CD4-positive, alpha-beta T cell treated with Interleukin-15 for 4 hours (primary cell): ENCODE results near the gene ITPR3.

Experiments
- DNase-seq: peaks from one replicate; pipeline ENCODE4 v3.0.0-alpha.2; 2020; ENCODE audit warnings: low spot score

Gene ITPR3

DNA sequence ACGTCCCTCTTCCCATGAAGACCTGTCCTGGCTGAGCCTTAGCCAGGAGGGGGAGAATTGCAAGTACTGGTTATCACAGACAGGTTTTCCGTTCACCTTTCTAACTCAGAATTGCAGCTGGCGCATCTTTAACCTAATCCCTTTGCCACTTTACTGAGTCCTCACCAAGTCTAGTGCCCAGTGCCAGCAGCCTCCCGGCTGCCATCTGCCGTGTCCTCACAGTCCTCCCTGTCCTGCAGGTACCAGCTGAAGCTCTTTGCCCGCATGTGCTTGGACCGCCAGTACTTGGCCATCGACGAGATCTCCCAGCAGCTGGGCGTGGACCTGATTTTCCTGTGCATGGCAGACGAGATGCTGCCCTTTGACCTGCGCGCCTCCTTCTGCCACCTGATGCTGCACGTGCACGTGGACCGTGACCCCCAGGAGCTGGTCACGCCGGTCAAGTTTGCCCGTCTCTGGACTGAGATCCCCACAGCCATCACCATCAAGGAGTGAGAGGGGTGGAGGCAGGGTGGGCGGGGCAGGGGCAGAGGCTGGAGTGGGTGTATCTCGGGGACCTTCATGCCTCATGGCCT is 49.1 kb downstream of the ITPR3 start:
- DNase-seq, result no peak

GRCh38 chr6:33670971-33671743 is 50.0 kb downstream of the ITPR3 start:
- DNase-seq, result no peak

GRCh38 chr6:33671744-33672072 is 50.6 kb downstream of the ITPR3 start:
- DNase-seq, result no peak

- DNase-seq, result no peak
Observed at GRCh38 chr6:33672808-33673207, 51.7 kb downstream of the ITPR3 start.

- no peak for DNase-seq
Observed at GRCh38 chr6:33673851-33674250, 52.7 kb downstream of the ITPR3 start.

- DNase-seq, result no peak
Observed at GRCh38 chr6:33675968-33676367, 54.8 kb downstream of the ITPR3 start.

DNA sequence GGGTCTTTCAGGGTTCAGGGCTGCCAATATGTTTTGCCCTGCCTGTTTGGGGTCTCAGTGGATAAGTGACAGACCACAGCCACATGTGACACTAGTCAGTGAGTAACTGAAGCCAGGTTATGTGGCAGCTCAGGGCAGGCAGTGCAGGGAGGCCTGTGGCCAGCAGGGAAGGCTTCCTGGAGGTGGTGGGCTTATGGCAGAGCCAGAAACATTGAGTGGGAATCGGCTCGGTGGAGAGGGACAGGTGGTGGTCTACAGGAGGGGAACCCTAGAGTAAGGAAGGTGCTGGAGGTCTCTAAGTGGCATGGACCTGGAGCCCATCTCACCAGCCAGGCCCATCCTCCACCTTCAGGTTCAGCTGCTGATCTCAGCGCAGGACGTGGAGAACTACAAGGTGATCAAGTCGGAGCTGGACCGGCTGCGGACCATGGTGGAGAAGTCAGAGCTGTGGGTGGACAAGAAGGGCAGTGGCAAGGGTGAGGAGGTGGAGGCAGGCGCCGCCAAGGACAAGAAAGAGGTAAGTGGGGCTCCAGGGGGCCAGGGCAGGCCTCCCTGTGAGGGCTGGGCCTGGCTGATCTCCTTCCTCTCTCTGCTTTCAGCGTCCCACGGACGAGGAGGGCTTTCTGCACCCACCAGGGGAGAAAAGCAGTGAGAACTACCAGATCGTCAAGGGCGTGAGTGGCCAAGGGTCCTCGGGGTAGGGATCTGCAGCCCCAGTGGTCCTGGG is 55.5 kb downstream of the ITPR3 start:
- DNase-seq, result no peak

DNA sequence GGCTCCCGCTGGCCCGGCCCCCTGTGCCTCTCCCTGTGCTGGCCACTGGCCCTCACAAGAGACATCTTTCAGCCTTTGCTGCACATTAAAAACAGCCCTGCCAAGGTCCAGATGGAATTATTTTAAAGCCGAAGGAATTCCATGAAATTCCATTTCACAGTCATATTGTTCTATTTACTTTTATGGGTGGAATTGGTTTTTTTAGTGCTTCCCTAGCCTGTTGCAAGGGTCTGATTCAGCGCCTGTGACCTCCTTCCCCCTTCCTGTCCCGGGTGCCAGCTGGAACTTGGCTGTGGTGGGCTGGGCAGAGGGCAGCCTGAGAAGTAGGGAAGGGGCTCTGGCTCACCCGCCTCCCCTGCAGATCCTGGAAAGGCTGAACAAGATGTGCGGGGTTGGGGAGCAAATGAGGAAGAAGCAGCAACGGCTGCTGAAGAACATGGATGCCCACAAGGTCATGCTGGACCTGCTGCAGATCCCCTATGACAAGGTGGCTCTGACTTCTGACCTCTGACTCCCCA is 56.1 kb downstream of the ITPR3 start:
- no peak for DNase-seq

- no peak for DNase-seq
Observed at GRCh38 chr6:33677689-33678088, 56.6 kb downstream of the ITPR3 start.

DNA sequence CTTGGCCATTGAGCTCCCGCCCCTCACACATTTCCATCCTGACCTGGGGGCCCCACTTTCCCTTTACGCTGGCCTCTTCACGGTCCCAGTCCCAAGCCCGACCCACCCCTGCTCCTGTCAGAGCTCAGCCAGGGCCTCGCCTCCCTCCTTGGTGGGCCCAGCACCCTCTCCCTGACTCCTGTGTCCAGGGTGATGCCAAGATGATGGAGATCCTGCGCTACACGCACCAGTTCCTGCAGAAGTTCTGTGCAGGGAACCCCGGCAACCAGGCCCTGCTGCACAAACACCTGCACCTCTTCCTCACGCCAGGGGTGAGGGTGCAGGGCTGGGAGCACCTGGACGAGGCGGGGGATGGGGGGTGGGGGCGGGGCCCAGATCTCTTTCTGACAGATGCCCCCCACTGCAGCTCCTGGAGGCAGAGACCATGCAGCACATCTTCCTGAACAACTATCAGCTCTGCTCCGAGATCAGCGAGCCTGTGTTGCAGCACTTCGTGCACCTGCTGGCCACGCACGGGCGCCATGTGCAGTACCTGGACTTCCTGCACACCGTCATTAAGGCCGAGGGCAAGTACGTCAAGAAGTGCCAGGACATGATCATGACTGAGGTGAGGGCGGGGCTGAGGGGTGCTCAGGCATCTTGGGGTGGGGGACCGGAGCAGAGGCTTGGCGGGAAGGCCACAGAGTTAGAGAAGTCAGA is 57.3 kb downstream of the ITPR3 start:
- no peak for DNase-seq

DNA sequence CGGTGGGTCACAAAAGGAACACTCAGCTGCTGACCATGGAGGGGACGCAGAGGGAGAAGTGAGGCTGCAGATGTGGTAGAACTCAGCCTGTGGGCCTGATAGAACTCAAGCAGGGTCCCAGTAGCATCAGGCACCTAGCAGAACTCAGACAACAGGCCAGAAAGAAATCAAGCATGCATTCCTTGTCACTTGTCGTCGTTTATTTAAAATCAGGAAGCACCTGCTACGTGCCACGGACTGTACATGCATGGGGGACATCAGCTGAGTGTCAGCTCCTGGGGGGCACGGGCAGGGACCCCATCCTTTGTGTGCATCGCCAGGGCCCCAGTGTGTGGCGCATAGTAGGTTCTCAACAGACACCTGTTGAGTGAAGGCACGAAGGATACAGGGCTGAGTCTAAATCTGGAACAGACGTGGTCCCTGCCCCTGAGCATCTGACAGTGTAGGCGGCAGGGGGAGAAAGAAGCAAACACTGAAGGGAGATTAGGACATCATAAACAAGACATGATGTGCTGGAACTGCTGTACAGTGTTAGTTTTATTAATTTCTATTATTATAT is 57.9 kb downstream of the ITPR3 start:
- DNase-seq, result no peak

GRCh38 chr6:33679761-33680160 is 58.6 kb downstream of the ITPR3 start:
- DNase-seq, result no peak

DNA sequence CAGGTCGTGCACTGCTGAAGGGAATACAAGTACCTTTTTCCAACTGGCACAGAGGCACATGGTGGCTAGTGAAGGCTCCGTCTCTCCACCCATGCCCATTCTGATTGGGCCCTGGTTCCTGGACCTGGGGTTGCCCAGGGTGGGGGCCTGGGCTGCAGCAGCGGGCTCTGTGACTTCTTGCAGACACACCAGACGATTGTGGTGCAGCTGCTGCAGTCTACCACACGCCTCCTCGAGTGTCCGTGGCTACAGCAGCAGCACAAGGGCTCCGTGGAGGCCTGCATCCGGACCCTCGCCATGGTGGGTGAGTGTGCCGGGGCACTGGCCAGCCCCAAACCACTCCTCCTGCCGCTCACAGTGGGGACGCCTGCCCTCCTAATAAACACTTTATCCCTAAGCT is 61.2 kb downstream of the ITPR3 start:
- DNase-seq, result no peak

GRCh38 chr6:33683051-33683571 is 62.0 kb downstream of the ITPR3 start:
- DNase-seq, result peak; percentile 41

DNA sequence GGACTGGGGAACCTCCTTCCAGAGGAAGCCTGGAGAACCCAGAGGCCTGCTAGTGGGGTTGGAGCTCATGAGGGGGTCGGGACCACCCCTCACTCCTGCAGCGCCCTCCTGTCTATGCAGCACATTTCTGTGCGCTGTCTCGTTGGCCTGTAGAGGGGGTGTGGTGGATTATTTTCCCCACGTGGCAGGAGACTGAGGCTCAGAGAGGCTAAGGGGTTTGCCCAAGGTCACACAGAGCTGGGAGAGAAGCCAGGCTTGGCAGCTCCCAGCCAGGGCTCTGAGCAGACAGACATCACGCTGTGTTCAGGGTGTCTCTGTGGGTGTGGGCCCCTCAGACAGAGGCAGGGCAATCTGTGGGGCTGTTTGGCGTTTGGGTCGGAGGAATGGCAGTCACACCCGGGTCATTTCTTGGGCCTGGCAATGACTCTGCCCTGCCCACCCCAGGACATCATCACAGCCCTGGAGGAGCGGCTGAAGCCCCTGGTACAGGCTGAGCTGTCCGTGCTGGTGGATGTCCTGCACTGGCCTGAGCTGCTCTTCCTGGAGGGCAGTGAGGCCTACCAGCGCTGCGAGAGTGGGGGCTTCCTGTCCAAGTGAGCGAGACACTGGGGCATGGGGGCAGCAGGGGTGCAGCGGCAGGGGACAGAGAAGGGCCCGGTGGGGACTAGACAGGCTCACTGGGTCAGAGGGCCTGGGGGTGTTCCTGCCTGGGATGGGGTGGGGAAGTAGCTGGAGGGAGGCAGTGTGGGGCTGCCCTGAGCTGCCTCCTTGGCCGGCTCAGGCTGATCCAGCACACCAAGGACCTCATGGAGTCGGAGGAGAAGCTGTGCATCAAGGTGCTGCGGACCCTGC is 62.7 kb downstream of the ITPR3 start:
- no peak for DNase-seq

DNA sequence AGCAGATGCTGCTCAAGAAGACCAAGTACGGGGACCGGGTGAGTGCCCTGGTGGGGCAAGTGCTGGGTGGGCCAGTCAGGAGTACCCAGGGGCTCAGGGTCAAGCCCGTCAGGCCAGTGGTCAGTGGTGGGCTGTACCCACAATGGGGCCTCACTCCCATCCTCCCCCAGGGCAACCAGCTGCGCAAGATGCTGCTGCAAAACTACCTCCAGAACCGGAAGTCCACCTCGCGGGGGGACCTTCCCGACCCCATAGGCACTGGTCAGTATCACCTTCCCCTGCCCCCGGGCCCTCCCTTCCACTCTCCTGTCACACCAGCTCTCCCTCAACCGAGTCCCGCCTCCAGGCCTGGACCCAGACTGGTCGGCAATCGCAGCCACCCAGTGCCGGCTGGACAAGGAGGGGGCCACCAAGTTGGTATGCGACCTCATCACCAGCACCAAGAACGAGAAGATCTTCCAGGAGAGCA is 63.3 kb downstream of the ITPR3 start:
- no peak for DNase-seq

DNA sequence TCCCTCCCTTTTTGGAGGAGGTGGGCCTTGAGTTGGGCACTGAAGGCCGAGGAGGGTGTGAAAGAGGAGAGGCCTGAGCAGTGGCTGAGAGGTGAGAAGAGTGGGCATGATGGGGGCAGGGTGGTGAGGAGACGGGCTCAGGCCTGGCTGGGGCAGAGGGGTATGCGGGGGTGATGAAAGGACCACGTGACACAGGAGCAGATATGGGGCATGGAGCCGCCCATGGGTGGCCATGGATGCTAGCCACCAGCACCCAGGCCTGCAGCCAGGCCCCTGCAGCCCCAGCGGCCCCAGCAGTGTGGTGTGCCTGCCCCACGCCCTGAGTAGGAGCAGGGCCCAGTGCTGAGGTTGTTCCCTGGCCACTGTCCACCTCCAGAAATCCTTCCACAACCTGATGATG is 63.9 kb downstream of the ITPR3 start:
- DNase-seq, result no peak

DNA sequence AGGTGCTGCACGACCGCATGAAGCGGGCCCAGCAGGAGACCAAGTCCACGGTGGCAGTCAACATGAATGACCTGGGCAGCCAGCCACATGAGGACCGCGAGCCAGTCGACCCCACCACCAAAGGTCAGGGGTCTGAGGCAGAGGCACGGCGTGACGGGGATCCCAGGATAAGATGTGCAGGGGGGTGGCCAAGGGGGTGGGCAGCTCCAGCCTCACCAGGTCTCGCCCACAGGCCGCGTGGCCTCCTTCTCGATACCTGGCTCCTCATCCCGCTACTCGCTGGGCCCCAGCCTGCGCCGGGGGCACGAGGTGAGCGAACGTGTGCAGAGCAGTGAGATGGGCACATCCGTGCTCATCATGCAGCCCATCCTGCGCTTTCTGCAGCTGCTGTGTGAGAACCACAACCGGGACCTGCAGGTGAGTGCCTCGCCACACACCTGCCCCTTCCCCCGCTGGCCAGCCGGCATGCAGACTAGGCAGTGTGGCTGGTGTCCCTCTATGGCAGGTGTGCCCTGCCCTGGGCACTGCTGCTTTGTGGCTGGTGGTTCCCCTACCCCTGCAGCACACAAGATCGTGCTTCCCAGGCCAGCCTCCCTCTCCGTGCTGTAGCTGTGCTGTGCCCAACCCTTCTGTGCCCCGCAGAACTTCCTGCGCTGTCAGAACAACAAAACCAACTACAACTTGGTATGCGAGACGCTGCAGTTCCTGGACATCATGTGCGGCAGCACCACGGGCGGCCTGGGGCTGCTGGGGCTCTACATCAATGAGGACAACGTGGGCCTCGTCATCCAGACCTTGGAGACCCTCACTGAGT is 64.5 kb downstream of the ITPR3 start:
- no peak for DNase-seq

GRCh38 chr6:33686225-33686924 is 65.3 kb downstream of the ITPR3 start:
- no peak for DNase-seq
